HuH-7 (cell line): ENCODE data around the gene ATP6V0A1.
"Not testable (repeated sequence)": the region's sequence is repeated elsewhere in the genome, so short reads cannot be mapped to it uniquely, and the experiment has no call there.

Experiments used
- DNase-seq: peaks from one replicate; pipeline ENCODE4 v3.0.0; 2011; ENCODE audit warnings: low spot score

The ATP6V0A1 gene

GRCh38 chr17:42458497-42459255, at the start of gene ATP6V0A1:
Gene ATP6V0A1, plus strand, starts transcription at chr17:42458878. Its CDS starts 2,017 bp downstream, at chr17:42460895.
- peak; percentile 98 for DNase-seq

- DNase-seq = no peak
Measured at GRCh38 chr17:42409523-42410318, 49.0 kb upstream of the ATP6V0A1 start.

- DNase-seq = no peak
Measured at GRCh38 chr17:42410319-42410685, 48.4 kb upstream of the ATP6V0A1 start.

- no peak for DNase-seq
Measured at GRCh38 chr17:42411361-42411760, 47.3 kb upstream of the ATP6V0A1 start.

GRCh38 chr17:42411905-42412679, 46.6 kb upstream of the ATP6V0A1 start:
- DNase-seq = no peak

- DNase-seq = no peak
Measured at GRCh38 chr17:42413464-42414040, 45.1 kb upstream of the ATP6V0A1 start.

GRCh38 chr17:42414704-42415409, 43.8 kb upstream of the ATP6V0A1 start:
- DNase-seq = no peak

GRCh38 chr17:42417981-42418380, 40.7 kb upstream of the ATP6V0A1 start:
- DNase-seq = not testable (repeated sequence)

- no peak for DNase-seq
Measured at GRCh38 chr17:42421136-42421506, 37.6 kb upstream of the ATP6V0A1 start.

- no peak for DNase-seq
Measured at GRCh38 chr17:42421507-42422338, 37.0 kb upstream of the ATP6V0A1 start.

GRCh38 chr17:42422412-42422957, 36.2 kb upstream of the ATP6V0A1 start:
- no peak for DNase-seq

GRCh38 chr17:42422958-42423712, 35.5 kb upstream of the ATP6V0A1 start, which contains the start of gene CAVIN1:
Gene CAVIN1, minus strand, starts transcription at chr17:42423256. Its CDS starts 159 bp downstream, at chr17:42423097.
- peak; percentile 95 for DNase-seq

- no peak for DNase-seq
Measured at GRCh38 chr17:42423766-42424165, 34.9 kb upstream of the ATP6V0A1 start.

GRCh38 chr17:42424991-42425610, 33.6 kb upstream of the ATP6V0A1 start:
- DNase-seq = no peak

- peak; percentile 73 for DNase-seq
Measured at GRCh38 chr17:42428141-42428944, 30.3 kb upstream of the ATP6V0A1 start.

GRCh38 chr17:42429726-42430447, 28.8 kb upstream of the ATP6V0A1 start:
- DNase-seq = no peak

- DNase-seq = no peak
Measured at GRCh38 chr17:42431758-42432161, 26.9 kb upstream of the ATP6V0A1 start.
